Activated T-cell treated with anti-CD3 and anti-CD28 coated beads, Interleukin-2, amount 50 U/mL, for 24 hours (primary cell): ENCODE data around the gene SREBF2.
"Not testable (repeated sequence)": the region's sequence is repeated elsewhere in the genome, so short reads cannot be mapped to it uniquely, and the experiment has no call there.

Experiments used
- DNase-seq: peaks from one replicate; pipeline ENCODE4 v3.0.0-alpha.2; 2020
- H3K27ac Mint-ChIP-seq: 2 replicates; pipeline ENCODE4 v1.8.0; 2020; ENCODE audit warnings: mild to moderate bottlenecking, mixed read lengths
- H3K27me3 Mint-ChIP-seq: 2 replicates; pipeline ENCODE4 v1.8.0; 2020; ENCODE audit warnings: mixed read lengths
- H3K36me3 Mint-ChIP-seq: 2 replicates; pipeline ENCODE4 v1.8.0; 2020; ENCODE audit warnings: low read depth, mixed read lengths
- H3K4me1 Mint-ChIP-seq: 2 replicates; pipeline ENCODE4 v1.8.0; 2020; ENCODE audit warnings: low read depth, mixed read lengths
- H3K4me3 Mint-ChIP-seq: 2 replicates; pipeline ENCODE4 v1.8.0; 2020; ENCODE audit warnings: mild to moderate bottlenecking, moderate library complexity, mixed read lengths
- H3K9me3 Mint-ChIP-seq: 2 replicates; pipeline ENCODE4 v1.8.0; 2020; ENCODE audit warnings: mixed read lengths

Gene SREBF2

DNA sequence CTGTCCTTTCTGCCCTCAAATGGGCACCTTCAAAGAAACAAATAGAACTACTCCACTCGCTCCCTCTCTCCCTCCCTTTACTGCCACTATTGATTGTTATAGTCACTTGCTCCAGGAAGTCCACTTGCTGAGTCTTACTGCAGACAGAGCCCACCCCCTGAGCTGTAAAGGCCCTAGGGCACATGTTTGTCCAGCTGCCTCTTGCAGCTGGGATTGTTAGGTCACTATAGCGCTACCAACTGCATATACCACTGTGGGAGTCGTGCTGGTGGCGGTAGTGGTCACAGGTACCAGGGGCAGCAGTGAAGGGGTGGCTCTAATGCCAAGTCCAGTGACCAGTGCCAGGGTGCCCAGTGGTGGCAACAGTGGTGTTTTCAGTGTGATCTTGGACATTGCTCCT, 4.4 kb upstream of the SREBF2 start:
- H3K9me3 Mint-ChIP-seq = no peaks in the 10 kb centered on the region
- peaks cover 56% of the 10 kb centered on the region for H3K36me3 Mint-ChIP-seq
- no peak for DNase-seq
- H3K4me3 Mint-ChIP-seq = no peak overlapping the region
- peaks cover 48% of the 10 kb centered on the region for H3K4me1 Mint-ChIP-seq
- no peaks in the 10 kb centered on the region for H3K27me3 Mint-ChIP-seq
- H3K27ac Mint-ChIP-seq = peak overlapping the region; percentile 28

DNA sequence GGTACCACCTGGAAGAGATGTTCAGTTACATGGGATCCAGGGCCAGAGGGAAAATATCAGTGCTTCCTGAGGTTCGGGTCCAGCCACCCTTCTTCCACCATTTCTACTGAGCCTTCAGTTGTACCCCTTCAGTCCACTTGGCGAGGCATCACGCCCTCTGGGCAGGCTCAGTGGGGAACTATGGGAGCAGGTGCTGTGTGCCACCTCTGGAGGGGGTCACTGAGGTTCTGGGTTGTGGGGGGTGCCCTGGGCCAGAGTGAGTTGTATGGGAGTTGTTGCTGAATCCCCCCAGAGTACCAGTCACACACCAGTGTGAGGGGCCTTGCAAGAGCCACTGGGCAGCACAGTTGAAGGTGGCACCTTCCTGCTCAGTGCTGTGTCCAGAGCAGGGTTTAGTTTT, 2.7 kb upstream of the SREBF2 start:
- no peak overlapping the region for H3K4me3 Mint-ChIP-seq

DNA sequence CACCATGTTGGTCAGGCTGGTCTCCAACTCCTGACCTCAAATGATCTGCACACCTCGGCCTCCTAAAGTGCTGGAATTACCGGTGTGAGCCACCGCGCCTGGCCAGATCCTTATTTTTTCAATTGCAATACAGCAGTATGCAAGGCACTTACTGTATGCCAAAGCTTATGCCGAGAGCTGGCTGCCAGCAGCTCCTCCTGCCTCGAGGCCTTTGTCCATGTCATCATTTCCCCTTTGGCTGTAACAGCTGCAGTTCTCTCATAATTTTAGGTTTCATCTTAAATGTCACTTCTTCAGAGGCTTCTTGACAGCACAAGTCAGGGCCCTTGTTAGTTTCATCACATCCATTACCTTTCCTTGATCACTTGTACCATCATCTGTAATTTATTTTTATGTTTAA, 1.5 kb upstream of the SREBF2 start:
- H3K4me1 Mint-ChIP-seq = peaks cover 57% of the 10 kb centered on the region
- H3K4me3 Mint-ChIP-seq = peak overlapping the region; percentile 98
- no peaks in the 10 kb centered on the region for H3K9me3 Mint-ChIP-seq
- peak overlapping the region; percentile 100 for H3K27ac Mint-ChIP-seq
- no peak for DNase-seq
- no peaks in the 10 kb centered on the region for H3K27me3 Mint-ChIP-seq
- peaks cover 55% of the 10 kb centered on the region for H3K36me3 Mint-ChIP-seq

More for the DNA sequence above, 2.7 kb upstream of the SREBF2 start:
- Mint-ChIP-seq H3K27me3 (no peaks in the 10 kb centered on the region), H3K4me1 (peaks cover 48% of the 10 kb centered on the region), H3K27ac (peak overlapping the region; percentile 44), H3K9me3 (no peaks in the 10 kb centered on the region), H3K36me3 (peaks cover 56% of the 10 kb centered on the region)
- DNase-seq = no peak

DNA sequence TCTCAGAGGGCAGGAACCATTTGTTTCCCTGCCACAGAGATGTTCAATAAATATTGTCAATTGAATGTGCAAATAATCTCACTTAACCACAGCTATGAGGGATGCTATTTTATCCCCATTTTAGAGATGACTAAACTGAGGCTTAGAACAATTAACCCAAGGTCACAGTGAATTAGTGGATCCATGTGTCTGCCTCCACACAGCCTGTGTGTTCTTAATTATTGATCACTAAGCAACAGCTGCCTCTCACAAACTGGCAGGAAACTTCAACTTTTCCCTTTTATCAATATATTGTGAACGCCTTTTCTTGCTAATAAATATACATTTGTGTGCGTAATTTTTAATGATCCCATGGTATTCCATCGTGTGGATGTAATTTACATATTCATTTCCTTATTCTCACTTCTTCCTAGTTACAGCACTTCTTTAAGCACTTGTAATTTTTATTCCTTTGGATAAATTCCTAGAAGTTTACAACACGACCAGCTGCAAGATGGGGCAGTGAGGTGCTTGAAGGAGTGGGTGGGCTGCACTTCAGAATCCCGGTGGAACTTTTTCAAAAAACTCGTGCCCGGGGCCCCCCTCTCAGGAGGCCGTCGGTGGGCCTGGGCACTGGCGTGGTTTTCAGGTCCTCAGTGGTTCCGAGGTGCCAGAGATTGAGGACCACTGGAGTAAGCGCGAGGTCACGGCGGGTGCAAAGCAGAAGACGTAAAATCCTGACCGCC, 915 bp upstream of the SREBF2 start:
- DNase-seq = no peak
- no peaks in the 10 kb centered on the region for H3K9me3 Mint-ChIP-seq
- H3K27me3 Mint-ChIP-seq = no peaks in the 10 kb centered on the region
- H3K4me3 Mint-ChIP-seq = peak overlapping the region; percentile 98
- H3K36me3 Mint-ChIP-seq = peaks cover 55% of the 10 kb centered on the region
- H3K4me1 Mint-ChIP-seq = peaks cover 63% of the 10 kb centered on the region
- H3K27ac Mint-ChIP-seq = peak overlapping the region; percentile 100

DNA sequence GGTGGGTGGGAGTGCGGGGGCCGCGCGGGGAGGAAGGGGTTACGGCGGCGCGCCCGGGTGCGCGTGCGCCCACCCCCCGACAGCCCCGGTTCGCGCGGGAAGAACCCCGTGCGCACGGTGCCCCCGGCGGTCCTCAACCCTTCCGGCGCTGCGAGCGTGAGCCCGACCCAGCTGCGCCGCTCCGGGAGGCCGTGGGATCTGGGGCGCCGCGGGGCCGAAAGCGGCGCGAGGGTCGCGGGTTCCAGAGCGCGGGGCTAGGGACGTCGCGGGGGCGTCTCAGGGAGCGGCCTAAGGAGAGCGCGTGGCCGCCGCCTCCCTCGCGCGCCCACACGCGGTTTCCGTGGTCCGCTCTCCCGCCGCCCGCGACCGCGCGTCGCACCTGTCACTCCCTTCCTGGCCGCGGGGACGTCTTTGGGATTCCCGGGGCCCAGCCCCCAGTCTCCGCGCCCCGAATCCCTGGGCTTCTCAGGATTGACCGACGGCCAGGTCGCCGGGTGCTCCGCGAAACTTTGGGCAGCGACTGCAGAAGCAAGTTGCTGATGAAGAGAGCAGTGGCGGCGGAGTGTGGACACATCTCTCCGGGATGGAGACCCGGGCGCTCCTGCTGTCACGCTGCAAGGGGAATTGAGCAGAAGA, 582 bp downstream of the SREBF2 start:
- no peaks in the 10 kb centered on the region for H3K9me3 Mint-ChIP-seq
- DNase-seq = peak; percentile 73
- peaks cover 67% of the 10 kb centered on the region for H3K36me3 Mint-ChIP-seq
- peak overlapping the region; percentile 98 for H3K4me3 Mint-ChIP-seq
- H3K27me3 Mint-ChIP-seq = no peaks in the 10 kb centered on the region
- peaks cover 60% of the 10 kb centered on the region for H3K4me1 Mint-ChIP-seq
- peak overlapping the region; percentile 96 for H3K27ac Mint-ChIP-seq

DNA sequence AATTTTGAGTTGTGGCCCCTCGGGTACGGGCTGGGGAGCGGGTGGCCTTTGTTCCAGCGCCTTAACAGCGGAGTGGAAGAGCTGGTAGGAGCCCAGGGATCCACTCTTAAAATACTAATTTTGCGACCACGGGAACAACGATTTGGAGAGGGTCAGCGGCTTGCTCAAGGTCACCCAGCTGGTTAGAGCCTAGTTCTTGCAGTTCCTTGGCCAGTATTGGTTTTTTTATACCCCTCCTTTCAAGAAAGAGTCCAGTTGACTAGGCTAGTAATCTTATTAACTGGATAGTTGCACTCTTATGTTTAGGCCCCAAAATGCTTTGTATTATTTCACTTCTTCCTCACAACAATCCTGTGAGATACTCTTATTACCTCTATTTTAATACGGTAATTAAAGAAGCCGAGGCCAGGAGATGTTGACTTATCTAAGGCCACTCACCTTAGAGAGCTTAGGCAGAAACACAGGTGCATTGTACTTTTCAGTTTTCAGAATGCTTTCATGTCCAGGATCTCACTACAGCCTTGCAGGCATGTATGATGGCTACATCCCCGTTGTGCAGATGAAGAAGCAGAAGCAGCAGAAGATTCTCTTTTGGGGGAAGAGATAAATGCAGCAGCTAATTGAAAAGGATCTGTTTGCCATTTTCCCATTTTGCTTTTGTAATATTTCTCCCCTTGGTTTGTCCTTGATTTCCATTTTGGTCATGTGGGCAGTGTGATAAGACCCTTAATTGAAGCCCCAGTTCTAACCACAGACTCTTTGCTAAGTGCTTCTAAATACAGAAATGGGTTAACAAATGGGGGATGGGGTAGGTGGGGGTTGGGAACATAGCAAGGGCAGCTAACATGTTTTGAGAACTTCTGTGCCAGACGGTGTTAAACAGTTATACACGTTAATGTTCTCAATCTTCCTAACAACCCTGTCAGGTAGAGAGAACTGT, 1.4 kb downstream of the SREBF2 start:
- Mint-ChIP-seq H3K4me3 (peak overlapping the region; percentile 98), H3K4me1 (peaks cover 67% of the 10 kb centered on the region), H3K9me3 (no peaks in the 10 kb centered on the region)

DNA sequence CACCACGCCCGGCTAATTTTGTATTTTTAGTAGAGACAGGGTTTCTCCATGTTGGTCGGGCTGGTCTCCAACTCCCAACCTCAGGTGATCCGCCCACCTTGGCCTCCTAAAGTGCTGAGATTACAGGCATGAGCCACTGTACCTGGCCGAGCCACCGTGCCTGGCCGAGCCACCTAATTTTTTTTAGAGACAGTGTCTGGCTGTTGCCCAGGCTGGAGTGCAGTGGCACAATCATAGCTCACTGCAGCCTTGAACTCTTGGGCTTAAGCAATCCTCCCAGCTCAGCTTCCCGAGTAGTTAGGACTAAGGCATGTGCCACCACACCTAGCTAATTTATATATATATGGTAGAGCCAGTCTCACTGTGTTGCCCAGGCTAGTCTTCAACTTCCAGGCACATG, 2.6 kb downstream of the SREBF2 start:
- peak overlapping the region; percentile 19 for H3K4me3 Mint-ChIP-seq
- not testable (repeated sequence) for DNase-seq, H3K9me3 Mint-ChIP-seq, H3K27me3 Mint-ChIP-seq
- peaks cover 80% of the 10 kb centered on the region for H3K36me3 Mint-ChIP-seq
- peak overlapping the region; percentile 38 for H3K27ac Mint-ChIP-seq
- peaks cover 70% of the 10 kb centered on the region for H3K4me1 Mint-ChIP-seq

More for the DNA sequence above, 1.4 kb downstream of the SREBF2 start:
- H3K36me3 Mint-ChIP-seq = peaks cover 75% of the 10 kb centered on the region
- H3K27ac Mint-ChIP-seq = peak overlapping the region; percentile 96
- DNase-seq = no peak
- H3K27me3 Mint-ChIP-seq = no peaks in the 10 kb centered on the region

DNA sequence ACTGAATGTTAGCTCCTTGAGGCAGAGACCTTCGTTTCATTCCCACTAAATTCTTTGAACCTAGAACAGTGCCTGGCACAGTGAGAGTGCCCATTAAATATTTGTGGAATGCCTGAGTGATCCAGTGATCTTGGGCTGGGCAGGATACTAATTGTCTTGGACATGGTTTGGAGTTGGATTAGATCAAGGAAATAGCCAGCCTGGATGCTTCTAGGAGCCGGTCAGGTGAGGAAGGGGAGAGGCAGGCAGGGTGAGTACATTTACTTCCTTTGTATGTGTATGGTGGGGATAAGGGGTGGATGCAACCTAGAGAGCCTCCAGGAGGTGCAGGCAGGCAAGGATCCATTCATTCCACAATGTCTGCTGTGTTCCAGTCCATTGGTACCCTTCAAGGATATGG, 3.6 kb downstream of the SREBF2 start:
- Mint-ChIP-seq H3K36me3 (peaks cover 82% of the 10 kb centered on the region), H3K27me3 (no peaks in the 10 kb centered on the region), H3K4me1 (peaks cover 71% of the 10 kb centered on the region), H3K27ac (peak overlapping the region; percentile 38), H3K4me3 (no peak overlapping the region), H3K9me3 (no peaks in the 10 kb centered on the region)
- no peak for DNase-seq

DNA sequence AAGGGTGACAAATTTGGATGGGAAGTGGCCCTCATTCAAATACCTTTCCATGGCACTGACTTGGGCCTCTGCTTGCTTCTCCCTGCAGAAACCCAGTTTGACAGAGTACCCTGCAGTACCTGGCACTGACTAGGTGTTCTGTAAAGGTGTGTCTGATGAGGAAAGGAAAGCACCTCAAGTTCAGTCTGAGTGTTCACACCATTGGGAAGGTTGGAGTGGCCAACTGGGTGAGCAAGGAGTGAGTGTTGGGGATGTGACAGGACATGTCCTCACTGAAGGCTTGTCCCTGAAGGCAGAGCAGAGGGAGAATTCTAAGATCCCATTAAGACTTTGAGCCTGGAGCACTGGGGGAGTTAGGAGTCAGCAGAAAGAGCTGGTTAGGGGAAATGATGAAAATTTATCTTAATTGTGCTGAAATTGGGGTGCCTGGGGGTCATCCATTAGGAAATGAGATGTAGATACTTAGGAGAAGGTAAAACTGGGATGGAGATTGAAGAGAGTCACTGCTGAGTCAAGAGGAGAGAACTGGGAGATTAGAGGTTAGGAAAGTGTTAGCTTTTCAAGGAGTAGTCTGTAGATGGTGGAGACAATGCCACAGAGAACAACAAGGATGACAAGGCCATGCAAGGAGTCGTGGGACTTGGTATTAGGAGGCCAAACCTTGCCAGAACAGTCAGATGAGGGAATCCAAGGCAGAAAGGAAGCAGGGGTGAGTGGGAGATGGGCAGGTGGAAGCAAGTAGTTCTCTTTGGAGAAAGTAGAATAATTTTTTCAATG, 6.1 kb downstream of the SREBF2 start:
- no peaks in the 10 kb centered on the region for H3K9me3 Mint-ChIP-seq
- no peaks in the 10 kb centered on the region for H3K27me3 Mint-ChIP-seq
- peak overlapping the region; percentile 31 for H3K27ac Mint-ChIP-seq
- no peak for DNase-seq
- no peak overlapping the region for H3K4me3 Mint-ChIP-seq
- H3K36me3 Mint-ChIP-seq = peaks cover 85% of the 10 kb centered on the region
- peaks cover 78% of the 10 kb centered on the region for H3K4me1 Mint-ChIP-seq

DNA sequence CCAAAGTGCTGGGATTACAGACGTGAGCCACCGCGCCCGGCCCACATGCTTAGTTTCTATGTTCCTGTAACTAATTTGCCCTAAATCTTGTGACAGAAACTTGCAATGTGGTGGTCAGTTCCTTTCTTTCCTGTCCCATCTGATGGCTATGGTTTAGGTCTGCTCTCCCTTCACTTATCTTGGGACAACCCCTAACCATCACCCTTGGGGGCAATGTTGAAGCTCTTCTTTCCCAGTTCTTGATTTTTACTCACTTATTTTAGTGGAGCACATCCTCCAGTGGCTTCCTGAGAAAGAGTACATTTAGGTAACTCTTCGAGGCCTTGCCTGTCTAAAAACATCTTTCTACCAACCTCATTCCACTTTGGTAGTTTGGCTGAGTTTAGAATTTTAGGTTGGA, 7.3 kb downstream of the SREBF2 start:
- DNase-seq = no peak
- no peaks in the 10 kb centered on the region for H3K27me3 Mint-ChIP-seq
- H3K27ac Mint-ChIP-seq = no peak overlapping the region
- H3K9me3 Mint-ChIP-seq = no peaks in the 10 kb centered on the region
- peaks cover 82% of the 10 kb centered on the region for H3K4me1 Mint-ChIP-seq
- peaks cover 83% of the 10 kb centered on the region for H3K36me3 Mint-ChIP-seq
- no peak overlapping the region for H3K4me3 Mint-ChIP-seq

DNA sequence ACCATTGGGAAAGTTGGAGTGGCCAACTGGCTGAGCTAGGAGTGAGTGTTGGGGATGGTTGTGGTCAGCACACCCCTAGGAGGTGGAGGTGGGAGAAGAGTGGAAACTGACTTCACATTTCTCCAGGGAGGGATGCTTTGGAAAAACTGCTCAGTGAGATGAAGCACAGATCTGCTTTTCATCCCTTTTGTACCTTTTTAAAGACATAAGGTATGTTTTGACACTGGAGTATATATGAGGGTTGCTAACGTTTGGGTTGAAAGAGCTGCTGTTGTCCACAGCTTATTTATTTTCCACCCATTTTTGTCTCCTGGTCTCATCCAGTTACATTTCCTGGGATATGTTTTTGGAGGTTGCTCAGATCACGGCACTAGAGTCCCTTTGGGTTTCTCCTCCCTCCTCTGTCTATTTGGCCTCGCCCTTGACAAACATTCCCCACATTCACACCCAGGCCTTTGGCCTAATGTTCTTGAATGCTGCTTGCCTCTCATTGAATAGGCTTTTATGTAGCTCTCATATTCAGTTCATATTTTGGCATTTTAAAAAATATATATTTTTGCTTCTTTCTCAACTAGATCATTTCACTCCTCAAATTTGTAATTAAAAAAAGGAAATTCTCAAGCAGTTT, 8.3 kb downstream of the SREBF2 start:
- peak overlapping the region; percentile 68 for H3K27ac Mint-ChIP-seq

DNA sequence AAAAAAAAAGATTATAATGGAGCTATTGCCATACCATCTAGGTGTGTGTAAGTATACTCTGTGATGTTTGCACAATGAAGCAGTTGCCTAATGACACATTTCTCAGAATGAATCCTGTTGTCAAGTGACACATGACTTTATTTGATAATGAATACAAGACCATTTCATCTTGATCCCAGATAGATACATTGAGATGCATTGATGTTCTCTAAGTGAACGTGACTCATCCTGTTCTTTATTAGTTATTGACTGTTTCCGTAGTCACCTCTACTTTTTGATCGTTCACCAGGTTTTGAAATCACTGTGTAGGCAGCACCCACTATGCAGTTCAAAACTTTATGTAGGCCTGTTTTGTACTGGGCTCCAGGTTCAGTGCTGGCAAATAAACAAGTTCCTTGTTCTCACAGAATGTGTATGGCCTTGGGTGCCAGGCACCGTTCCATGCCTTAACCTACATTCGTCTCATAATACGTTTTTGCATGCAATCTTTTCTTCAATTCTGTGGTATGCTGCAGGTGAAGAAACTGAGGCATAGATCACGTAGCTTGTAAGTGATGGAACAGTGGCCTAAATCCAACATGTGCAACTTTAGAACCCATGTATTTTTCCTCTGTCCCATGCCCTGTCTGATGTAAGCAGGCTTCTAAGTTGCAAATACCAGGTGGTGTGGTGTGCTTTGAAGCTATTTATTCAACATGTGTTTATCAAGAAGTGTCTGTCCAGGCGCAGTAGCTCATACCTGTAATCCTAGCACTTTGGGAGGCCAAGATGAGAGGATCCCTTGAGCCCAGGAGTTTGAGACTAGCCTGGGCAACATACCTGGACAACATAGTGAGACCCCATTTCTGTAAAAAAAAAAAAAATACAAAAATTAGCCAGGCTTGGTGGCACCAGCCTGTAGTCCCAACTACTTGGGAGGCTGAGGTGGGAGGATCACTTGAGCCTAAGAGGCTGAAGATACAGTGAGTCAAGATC, 10.4 kb downstream of the SREBF2 start:
- DNase-seq = no peak
- Mint-ChIP-seq H3K9me3 (no peaks in the 10 kb centered on the region), H3K27me3 (no peaks in the 10 kb centered on the region), H3K27ac (peak overlapping the region; percentile 94), H3K36me3 (peaks cover 73% of the 10 kb centered on the region), H3K4me1 (peaks cover 88% of the 10 kb centered on the region), H3K4me3 (peak overlapping the region; percentile 55)

More for the DNA sequence above, 8.3 kb downstream of the SREBF2 start:
- Mint-ChIP-seq H3K4me3 (no peak overlapping the region), H3K9me3 (no peaks in the 10 kb centered on the region), H3K4me1 (peaks cover 85% of the 10 kb centered on the region), H3K27me3 (no peaks in the 10 kb centered on the region), H3K36me3 (peaks cover 84% of the 10 kb centered on the region)
- no peak for DNase-seq

DNA sequence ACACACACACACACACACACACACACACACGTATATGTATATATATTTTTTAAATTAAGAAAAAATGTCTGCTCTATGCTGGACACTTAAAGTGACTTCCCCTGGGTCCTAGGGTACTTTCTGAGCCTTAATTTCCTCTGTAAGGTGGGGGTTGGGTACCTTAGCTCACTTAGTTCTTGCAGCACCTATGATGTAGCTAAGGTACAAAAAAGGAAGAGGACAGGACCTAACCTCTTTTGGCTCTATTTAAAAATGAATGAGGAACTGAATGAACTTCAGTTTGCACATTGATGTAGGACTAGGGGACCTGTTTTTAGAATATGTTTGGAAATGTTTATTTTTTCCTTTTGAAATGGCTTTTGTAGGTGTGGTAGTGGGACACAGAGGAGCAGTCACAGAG, 11.1 kb downstream of the SREBF2 start:
- Mint-ChIP-seq H3K4me1 (peaks cover 88% of the 10 kb centered on the region), H3K36me3 (peaks cover 70% of the 10 kb centered on the region), H3K27ac (peak overlapping the region; percentile 94), H3K4me3 (peak overlapping the region; percentile 32), H3K27me3 (no peaks in the 10 kb centered on the region), H3K9me3 (no peaks in the 10 kb centered on the region)
- DNase-seq = no peak
